Spinal cord (tissue), 10 donors: ENCODE results near the gene NXT1. TPM values are rescaled to one million over a fixed set of nuclear protein-coding genes. Genes with fewer than 3 reads are reported as not detected.

Source experiments
- DNase-seq, 6 donors: peaks; one replicate each; pipeline versions ENCODE4 v3.0.0 to v3.0.0-alpha.2; 2013 to 2015; ENCODE audit warnings: low spot score in 6 of 6, low read depth in 4 of 6
- H3K27ac ChIP-seq: one replicate; pipeline ENCODE4 v1.5.1; 2013; ENCODE audit warnings: low read depth, low read length, control low read depth
- H3K27me3 ChIP-seq: one replicate; pipeline ENCODE4 v1.6.1; 2013; ENCODE audit warnings: low read length; ENCODE audit not compliant: control insufficient read depth, insufficient read depth
- H3K36me3 ChIP-seq: one replicate; pipeline ENCODE4 v1.6.1; 2013; ENCODE audit warnings: low read length; ENCODE audit not compliant: control insufficient read depth, insufficient read depth
- H3K4me1 ChIP-seq: one replicate; pipeline ENCODE4 v1.6.1; 2013; ENCODE audit warnings: low read length; ENCODE audit not compliant: control insufficient read depth, insufficient read depth
- H3K4me3 ChIP-seq: one replicate; pipeline ENCODE4 v1.5.1; 2013; ENCODE audit warnings: low read depth, low read length, control low read depth
- H3K9me3 ChIP-seq: one replicate; pipeline ENCODE4 v1.6.1; 2013; ENCODE audit warnings: low read length; ENCODE audit not compliant: control insufficient read depth, insufficient read depth
- WGBS: methylation state at CpG from one replicate; pipeline ENCODE4 v1.1.5; 2013; ENCODE audit warnings: missing lambda C conversion rate; ENCODE audit not compliant: insufficient coverage; 5-methylcytosine and 5-hydroxymethylcytosine counted together
- polyA plus RNA-seq, 2 donors: library from polyadenylated mRNA; unstranded; fragments of 120-200 nt; gene quantifications; one replicate each; pipeline ENCODE4 v1.2.1, GENCODE V29; 2013; ENCODE audit not compliant: insufficient read length in 2 of 2
- total RNA-seq, 2 donors: library from RNA; depleted of rRNA in 1 of 2; stranded (reverse); fragments of 120-200 nt in 1 of 2; fragments of >200 nt in 1 of 2; gene quantifications; one replicate each; pipeline versions ENCODE4 v1.2.3 to v1.2.4, GENCODE V29; 2013 to 2014
- donor health status: healthy.

NXT1 gene
- total and polyA plus RNA-seq, 4 donors, result 14.8 to 24.1 (median 16.6) TPM

- no peak for DNase-seq
- H3K27ac ChIP-seq, result no peak overlapping the region
- WGBS, result 63% methylated on average over 4 of the region's 4 CpGs
These were observed 41.7 kb upstream of the NXT1 start for GRCh38 chr20:23308908-23309307.

GRCh38 chr20:23309781-23310180 is 40.8 kb upstream of the NXT1 start:
- no peak for DNase-seq
- WGBS, result 89% methylated on average over 9 of the region's 10 CpGs
- Histone ChIP-seq H3K4me1 (no peaks in the 10 kb centered on the region), H3K27me3 (no peaks in the 10 kb centered on the region), H3K27ac (no peak overlapping the region), H3K4me3 (no peak overlapping the region), H3K9me3 (no peaks in the 10 kb centered on the region), H3K36me3 (no peaks in the 10 kb centered on the region)

More at GRCh38 chr20:23308908-23309307, 41.7 kb upstream of the NXT1 start:
- H3K36me3 ChIP-seq, result no peaks in the 10 kb centered on the region
- H3K4me3 ChIP-seq, result no peak overlapping the region
- H3K27me3 ChIP-seq, result no peaks in the 10 kb centered on the region
- H3K4me1 ChIP-seq, result no peaks in the 10 kb centered on the region
- no peaks in the 10 kb centered on the region for H3K9me3 ChIP-seq

GRCh38 chr20:23311947-23312506 is 38.6 kb upstream of the NXT1 start:
- DNase-seq, result no peak
- Histone ChIP-seq H3K4me3 (no peak overlapping the region), H3K4me1 (peaks cover 2% of the 10 kb centered on the region), H3K27ac (no peak overlapping the region), H3K36me3 (no peaks in the 10 kb centered on the region), H3K27me3 (no peaks in the 10 kb centered on the region), H3K9me3 (no peaks in the 10 kb centered on the region)
- WGBS, result 56% methylated on average over 5 of the region's 7 CpGs

- H3K4me3 ChIP-seq, result no peak overlapping the region
- WGBS, result no CpG with 5 or more reads among the region's 1 CpG
- no peak overlapping the region for H3K27ac ChIP-seq
These were observed 37.3 kb upstream of the NXT1 start for GRCh38 chr20:23313271-23313670.

GRCh38 chr20:23314699-23315098 is 35.9 kb upstream of the NXT1 start:
- Histone ChIP-seq H3K36me3 (no peaks in the 10 kb centered on the region), H3K27ac (peak overlapping the region; percentile 48), H3K27me3 (no peaks in the 10 kb centered on the region), H3K4me3 (no peak overlapping the region), H3K9me3 (no peaks in the 10 kb centered on the region), H3K4me1 (peaks cover 2% of the 10 kb centered on the region)
- WGBS, result 71% methylated on average over 5 of the region's 5 CpGs
- DNase-seq, result peak in 1 of 6 donors; percentile 55

More at GRCh38 chr20:23313271-23313670, 37.3 kb upstream of the NXT1 start:
- no peak for DNase-seq
- Histone ChIP-seq H3K4me1 (peaks cover 2% of the 10 kb centered on the region), H3K36me3 (no peaks in the 10 kb centered on the region), H3K9me3 (no peaks in the 10 kb centered on the region), H3K27me3 (no peaks in the 10 kb centered on the region)

GRCh38 chr20:23315099-23315498 is 35.5 kb upstream of the NXT1 start:
- DNase-seq, result peak in 1 of 6 donors; percentile 71
- Histone ChIP-seq H3K36me3 (no peaks in the 10 kb centered on the region), H3K27me3 (no peaks in the 10 kb centered on the region), H3K27ac (peak overlapping the region; percentile 48), H3K4me3 (no peak overlapping the region), H3K9me3 (no peaks in the 10 kb centered on the region), H3K4me1 (peaks cover 2% of the 10 kb centered on the region)
- 67% methylated on average over 9 of the region's 9 CpGs for WGBS

- no peaks in the 10 kb centered on the region for H3K27me3 ChIP-seq
- no peaks in the 10 kb centered on the region for H3K9me3 ChIP-seq
- DNase-seq, result no peak
- H3K4me3 ChIP-seq, result no peak overlapping the region
- no peaks in the 10 kb centered on the region for H3K36me3 ChIP-seq
- 91% methylated on average over 2 of the region's 3 CpGs for WGBS
- no peak overlapping the region for H3K27ac ChIP-seq
- peaks cover 2% of the 10 kb centered on the region for H3K4me1 ChIP-seq
These were observed 34.0 kb upstream of the NXT1 start for GRCh38 chr20:23316626-23317025.

- Histone ChIP-seq H3K27ac (no peak overlapping the region), H3K4me3 (no peak overlapping the region), H3K9me3 (no peaks in the 10 kb centered on the region), H3K4me1 (peaks cover 2% of the 10 kb centered on the region), H3K36me3 (no peaks in the 10 kb centered on the region), H3K27me3 (no peaks in the 10 kb centered on the region)
- 94% methylated on average over 2 of the region's 5 CpGs for WGBS
- no peak for DNase-seq
These were observed 33.5 kb upstream of the NXT1 start for GRCh38 chr20:23317081-23317480.

GRCh38 chr20:23318347-23318746 is 32.2 kb upstream of the NXT1 start:
- Histone ChIP-seq H3K36me3 (no peaks in the 10 kb centered on the region), H3K9me3 (no peaks in the 10 kb centered on the region), H3K4me3 (no peak overlapping the region), H3K27me3 (no peaks in the 10 kb centered on the region), H3K27ac (no peak overlapping the region), H3K4me1 (peaks cover 2% of the 10 kb centered on the region)
- 73% methylated on average over 3 of the region's 5 CpGs for WGBS
- peak in 1 of 6 donors; percentile 13 for DNase-seq

GRCh38 chr20:23320317-23320716 is 30.3 kb upstream of the NXT1 start:
- H3K4me1 ChIP-seq, result no peaks in the 10 kb centered on the region
- H3K27ac ChIP-seq, result no peak overlapping the region
- no peak for DNase-seq
- H3K36me3 ChIP-seq, result no peaks in the 10 kb centered on the region
- 82% methylated on average over 6 of the region's 8 CpGs for WGBS
- no peaks in the 10 kb centered on the region for H3K27me3 ChIP-seq
- H3K9me3 ChIP-seq, result no peaks in the 10 kb centered on the region
- no peak overlapping the region for H3K4me3 ChIP-seq
